K562 treated with DMSO at 1 percent for 24 hours (cell line): ENCODE data around the gene TTC12. TPM values are rescaled to one million over a fixed set of nuclear protein-coding genes. Genes with fewer than 3 reads are reported as not detected.

Experiments
- total RNA-seq: library from RNA; unstranded; fragments of 300-600 nt; gene quantifications from 2 replicates; pipeline ENCODE4 v1.2.3, GENCODE V29; 2022; ENCODE audit warnings: low read depth; ENCODE audit not compliant: insufficient read depth

TTC12 gene
- 5.2 and 6.8 TPM in 2 replicates for total RNA-seq

GRCh38 chr11:113314389-113315301 is at the start of gene TTC12:
Gene TTC12, plus strand, starts transcription at chr11:113314583. Its CDS starts 1,675 bp downstream, at chr11:113316258.

GRCh38 chr11:113387605-113388211 is 73.3 kb downstream of the TTC12 start, which contains the start of gene ANKK1:
Gene ANKK1, plus strand, starts transcription at chr11:113387779. Its CDS starts 106 bp downstream, at chr11:113387885.

Other genes with a start within 250 kb of the TTC12 start
- gene ANKK1, start 73.2 kb downstream of the TTC12 start, total RNA-seq, result not detected in 2 replicates
- not detected in 2 replicates for gene DRD2, start 160.8 kb downstream of the TTC12 start, total RNA-seq